Small intestine (tissue), 7 donors: ENCODE data around the gene ACTR10. TPM values are rescaled to one million over a fixed set of nuclear protein-coding genes. Genes with fewer than 3 reads are reported as not detected.

Experiments used
- DNase-seq, 2 donors: peaks; one replicate each; pipeline versions ENCODE4 v3.0.0 to v3.0.0-alpha.2; 2013
- FAIRE-seq: peaks from 2 replicates; lab custom pipeline; 2012; peaks lifted over from hg19 to GRCh38; lab: Jason Lieb, UNC
- H3K27ac ChIP-seq, 3 donors: one replicate each; pipeline ENCODE4 v1.5.1; 2013; ENCODE audit warnings: low read length in 2 of 3, mild to moderate bottlenecking in 2 of 3, control low read depth in 1 of 3, inconsistent platforms in 1 of 3, low read depth in 1 of 3, moderate library complexity in 1 of 3
- H3K27me3 ChIP-seq, 3 donors: one replicate each; pipeline ENCODE4 v1.6.1; 2013; ENCODE audit warnings: low read length in 3 of 3, inconsistent platforms in 1 of 3; ENCODE audit not compliant: control insufficient read depth in 3 of 3, insufficient read depth in 3 of 3
- H3K36me3 ChIP-seq, 3 donors: one replicate each; pipeline ENCODE4 v1.6.1; 2013; ENCODE audit warnings: low read length in 3 of 3, inconsistent platforms in 1 of 3, low read depth in 1 of 3, mild to moderate bottlenecking in 1 of 3, moderate library complexity in 1 of 3; ENCODE audit not compliant: control insufficient read depth in 3 of 3, insufficient read depth in 2 of 3
- H3K4me1 ChIP-seq, 3 donors: one replicate each; pipeline ENCODE4 v1.6.1; 2013; ENCODE audit warnings: low read length in 2 of 3, inconsistent platforms in 1 of 3, low read depth in 1 of 3, mild to moderate bottlenecking in 1 of 3, moderate library complexity in 1 of 3; ENCODE audit not compliant: control insufficient read depth in 3 of 3, insufficient read depth in 2 of 3
- H3K4me3 ChIP-seq, 3 donors: one replicate each; pipeline ENCODE4 v1.5.1; 2013; ENCODE audit warnings: low read length in 3 of 3, control low read depth in 1 of 3, inconsistent platforms in 1 of 3, low read depth in 1 of 3, mild to moderate bottlenecking in 1 of 3, moderate library complexity in 1 of 3
- H3K9me3 ChIP-seq, 2 donors: one replicate each; pipeline ENCODE4 v1.6.1; 2013; ENCODE audit warnings: low read depth in 1 of 2, low read length in 1 of 2; ENCODE audit not compliant: control insufficient read depth in 2 of 2, insufficient read depth in 1 of 2
- WGBS, 3 donors: extraction: QIAGEN DNeasy Blood & Tissue Kit; methylation state at CpG; one replicate each; pipeline ENCODE4 v1.1.7; 2013; 5-methylcytosine and 5-hydroxymethylcytosine counted together
- polyA plus RNA-seq, 4 donors: library from polyadenylated mRNA; stranded (reverse) in 3 of 4; unstranded in 1 of 4; fragments of 200-250 nt in 3 of 4; fragments of 120-200 nt in 1 of 4; gene quantifications; one replicate each; pipeline versions ENCODE4 v1.2.1 to v1.2.3, GENCODE V29; 2013
- donor health status: healthy with polysubstance abuse.
- donor health status: control.
- donor health status: control.
- donor health status: Bipolar disorder and iron deficiency.
- donor health status: healthy.

Gene ACTR10
- polyA plus RNA-seq, 4 donors: 48.5 to 74.0 (median 58.4) TPM

DNA sequence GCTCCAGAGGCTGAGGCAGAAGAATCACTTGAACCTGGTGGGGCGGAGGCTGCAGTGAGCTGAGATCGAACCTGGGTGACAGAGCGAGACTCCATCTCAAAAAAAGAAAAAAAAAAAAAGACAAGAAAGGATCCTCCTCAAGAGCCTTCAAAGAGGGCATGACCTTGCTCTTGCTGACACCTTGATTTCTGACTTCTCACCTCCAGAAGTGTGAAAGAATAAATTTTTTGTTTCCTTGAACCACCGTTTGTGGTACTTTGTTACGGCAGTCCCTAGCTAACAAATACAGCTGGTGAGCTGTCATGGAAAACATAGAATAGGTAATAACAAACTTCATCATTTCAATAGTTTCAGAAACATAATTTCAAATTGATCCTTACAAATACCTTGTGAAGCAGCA lies 1.9 kb upstream of the ACTR10 start:
- FAIRE-seq: no peak

DNA sequence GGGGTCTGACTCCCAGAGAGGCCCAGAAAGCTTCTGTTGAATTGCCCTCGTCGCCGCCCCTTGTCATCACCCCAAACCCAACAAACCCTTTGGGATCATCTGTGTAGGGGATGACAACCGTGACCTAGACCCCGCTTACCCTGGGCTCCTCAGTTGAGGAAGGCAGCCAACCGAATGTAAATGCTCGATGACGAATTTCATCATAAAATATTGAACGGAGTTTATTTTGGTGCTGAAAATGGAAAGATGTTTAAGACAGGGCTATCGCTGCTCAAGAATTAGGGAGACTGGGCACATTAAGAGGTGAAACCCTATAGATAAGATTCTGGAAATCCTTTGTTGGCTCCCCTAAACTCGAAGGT lies 512 bp downstream of the ACTR10 start:
- no peaks in the 10 kb centered on the region for H3K27me3 ChIP-seq
- FAIRE-seq: no peak
- WGBS, 3 donors: 0 to 1% (median 0%) methylated on average over 11 of the region's 11 CpGs
- H3K36me3 ChIP-seq: peaks cover 0 to 15% (median 0%) of the 10 kb centered on the region in 3 donors
- DNase-seq: no peak
- H3K27ac ChIP-seq: peak overlapping the region; percentile 94 to 99 (median 95)
- peaks cover 0 to 6% (median 3%) of the 10 kb centered on the region in 3 donors for H3K4me1 ChIP-seq
- H3K4me3 ChIP-seq: peak overlapping the region; percentile 80 to 87 (median 86)
- H3K9me3 ChIP-seq: no peaks in the 10 kb centered on the region

More for the DNA sequence above, 1.9 kb upstream of the ACTR10 start:
- Histone ChIP-seq H3K4me3 (no peak overlapping the region), H3K36me3 (peaks cover 0 to 3% (median 0%) of the 10 kb centered on the region in 3 donors), H3K27ac (no peak overlapping the region), H3K4me1 (peaks cover 1 to 6% (median 3%) of the 10 kb centered on the region in 3 donors), H3K9me3 (no peaks in the 10 kb centered on the region), H3K27me3 (no peaks in the 10 kb centered on the region)
- WGBS, 3 donors: 80 to 93% (median 84%) methylated on average over 5 of the region's 5 CpGs
- DNase-seq: no peak

DNA sequence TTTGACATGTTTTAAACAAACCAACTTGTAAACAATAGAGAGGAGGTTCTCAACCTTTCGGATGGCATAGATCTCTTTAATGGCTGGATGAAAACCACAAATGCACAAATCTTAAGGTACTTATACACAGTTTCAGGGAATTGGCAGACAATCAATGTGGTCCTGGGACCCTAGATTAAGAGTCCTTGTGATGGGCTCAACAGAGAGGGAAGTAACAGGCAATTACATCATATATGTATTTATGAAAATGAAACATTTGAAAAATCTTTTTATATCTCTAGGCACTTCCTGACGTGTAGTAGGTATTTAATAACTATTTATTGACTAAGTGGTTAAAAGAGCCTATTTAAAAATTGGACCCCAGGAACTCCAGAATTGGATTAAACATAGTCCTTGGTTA lies 897 bp downstream of the ACTR10 start:
- Histone ChIP-seq H3K9me3 (no peaks in the 10 kb centered on the region), H3K4me3 (peak overlapping the region; percentile 80 to 87 (median 86)), H3K27ac (peak overlapping the region in 2 of 3 donors; percentile 94 to 99), H3K4me1 (peaks cover 0 to 6% (median 3%) of the 10 kb centered on the region in 3 donors), H3K27me3 (no peaks in the 10 kb centered on the region), H3K36me3 (peaks cover 0 to 19% (median 0%) of the 10 kb centered on the region in 3 donors)
- WGBS, 3 donors: 0 to 1% (median 0%) methylated on average over 2 of the region's 2 CpGs
- FAIRE-seq (no peak), DNase-seq (peak in 1 of 2 donors; percentile 2)

DNA sequence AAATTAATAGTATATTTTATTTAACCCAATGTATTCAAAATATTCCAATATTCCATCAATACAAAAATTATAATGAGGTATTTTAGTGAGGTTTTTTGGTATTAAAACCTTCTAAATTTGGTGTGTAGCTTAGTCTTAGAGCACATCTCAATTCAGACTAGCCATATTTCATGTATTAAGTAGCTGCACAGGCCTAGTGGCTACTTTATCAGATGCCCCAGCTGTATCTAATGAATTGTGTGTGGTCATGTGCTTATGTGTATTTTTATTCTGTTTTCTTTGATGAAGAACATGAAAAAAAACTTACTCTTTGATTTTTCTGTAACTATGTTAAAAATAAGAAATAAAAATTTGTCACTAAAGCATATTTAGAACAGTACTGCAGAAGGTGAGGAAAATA lies 13.2 kb downstream of the ACTR10 start:
- H3K4me3 ChIP-seq: no peak overlapping the region
- no peaks in the 10 kb centered on the region for H3K9me3 ChIP-seq
- H3K36me3 ChIP-seq: peaks cover 6 to 26% (median 10%) of the 10 kb centered on the region in 3 donors
- H3K27me3 ChIP-seq: no peaks in the 10 kb centered on the region
- no peaks in the 10 kb centered on the region for H3K4me1 ChIP-seq
- H3K27ac ChIP-seq: no peak overlapping the region
- DNase-seq (no peak), FAIRE-seq (no peak)

DNA sequence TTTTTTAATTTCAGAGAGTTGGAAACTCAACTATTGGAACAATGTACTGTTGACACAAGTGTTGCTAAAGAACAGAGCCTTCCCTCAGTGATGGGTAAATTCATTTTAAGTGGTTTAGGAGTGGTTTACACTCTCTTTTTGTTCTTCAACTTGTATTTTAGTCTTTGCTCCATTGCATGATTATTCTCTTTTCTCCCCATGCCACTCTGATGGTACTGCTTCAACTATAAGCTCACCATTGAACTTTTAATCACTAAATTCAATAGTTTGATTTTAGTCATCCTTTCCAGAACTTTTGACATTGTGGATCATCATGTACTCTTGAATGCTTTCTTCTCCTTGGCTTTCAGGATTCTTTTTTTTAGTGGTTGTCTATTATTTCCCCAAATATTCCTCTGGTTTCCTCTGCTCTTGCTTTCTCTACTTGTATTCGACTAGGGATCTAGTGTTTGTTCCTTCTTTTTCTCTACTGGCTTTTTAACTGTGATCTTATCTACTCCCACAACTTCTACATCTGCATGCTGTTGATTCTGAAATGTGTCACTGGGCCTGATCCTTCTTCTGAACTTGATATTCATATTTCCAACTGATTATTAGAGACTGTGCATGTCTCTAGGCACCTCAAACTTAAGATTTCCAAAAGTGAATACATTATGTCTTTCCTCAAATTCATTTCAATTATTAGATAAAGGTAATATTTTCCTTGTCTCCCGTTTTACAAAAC lies 15.4 kb downstream of the ACTR10 start:
- no peak for FAIRE-seq
- Histone ChIP-seq H3K4me3 (no peak overlapping the region), H3K4me1 (no peaks in the 10 kb centered on the region), H3K36me3 (peaks cover 6 to 24% (median 9%) of the 10 kb centered on the region in 3 donors), H3K27me3 (no peaks in the 10 kb centered on the region), H3K27ac (no peak overlapping the region), H3K9me3 (no peaks in the 10 kb centered on the region)
- WGBS, 3 donors: 87 to 97% (median 92%) methylated on average over 2 of the region's 2 CpGs
- no peak for DNase-seq

DNA sequence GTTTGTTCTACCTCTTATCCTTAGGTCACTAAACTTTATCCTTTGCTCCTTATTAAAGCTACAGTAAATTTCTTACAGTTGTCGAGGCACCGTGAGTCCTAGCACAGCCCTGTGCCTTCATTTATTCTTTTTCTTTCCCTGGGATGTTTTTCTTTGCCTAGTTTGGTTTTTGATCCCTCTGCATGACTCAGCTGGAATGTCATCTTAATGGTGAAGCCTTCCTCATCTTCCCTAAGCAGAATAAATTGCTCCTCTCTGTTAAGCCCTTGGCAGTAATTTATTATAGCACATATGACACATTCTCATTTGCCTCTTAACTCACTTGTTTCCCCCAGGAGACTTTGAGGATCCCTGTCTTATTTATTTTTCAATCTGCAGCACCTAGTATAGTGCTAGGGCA lies 16.6 kb downstream of the ACTR10 start:
- Histone ChIP-seq H3K36me3 (peaks cover 3 to 28% (median 9%) of the 10 kb centered on the region in 3 donors), H3K27ac (no peak overlapping the region), H3K27me3 (no peaks in the 10 kb centered on the region), H3K9me3 (no peaks in the 10 kb centered on the region), H3K4me1 (no peaks in the 10 kb centered on the region), H3K4me3 (no peak overlapping the region)
- WGBS, 3 donors: 82 to 90% (median 86%) methylated on average over 2 of the region's 2 CpGs
- DNase-seq: no peak
- no peak for FAIRE-seq

DNA sequence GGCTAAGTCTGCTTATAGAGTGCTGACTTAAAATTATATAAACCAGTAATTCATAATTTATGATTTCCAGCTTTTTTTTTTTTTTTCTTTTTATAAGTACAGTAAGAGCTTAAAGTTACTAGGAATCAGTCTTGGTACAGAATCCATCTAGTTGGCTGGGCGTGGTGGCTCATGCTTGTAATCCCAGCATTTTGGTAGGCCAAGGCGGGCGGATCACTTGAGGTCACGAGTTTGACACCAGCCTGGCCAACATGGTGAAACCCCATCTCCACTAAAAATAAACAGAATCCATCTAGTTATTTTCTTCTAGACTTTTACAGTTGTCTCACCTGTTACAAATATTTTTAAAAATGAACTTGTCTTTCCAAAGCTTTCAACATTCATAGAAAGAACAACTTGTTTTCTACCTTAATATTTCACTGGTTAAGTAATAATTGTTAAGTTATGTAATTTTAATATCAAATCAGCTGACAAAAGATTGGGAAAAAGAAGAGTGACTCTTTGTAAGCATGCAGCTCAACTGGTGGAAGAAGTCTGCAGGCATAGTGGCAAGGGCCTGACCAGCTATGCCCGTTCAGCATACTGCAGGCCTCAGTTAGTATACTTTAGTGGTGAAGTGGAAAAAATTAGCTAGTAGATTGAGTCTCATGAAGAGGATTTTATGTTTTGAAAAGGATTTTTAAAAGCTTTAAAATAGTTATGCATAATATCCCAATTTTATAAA lies 27.3 kb downstream of the ACTR10 start:
- Histone ChIP-seq H3K4me3 (no peak overlapping the region), H3K9me3 (no peaks in the 10 kb centered on the region), H3K36me3 (peaks cover 0 to 37% (median 2%) of the 10 kb centered on the region in 3 donors), H3K4me1 (no peaks in the 10 kb centered on the region), H3K27ac (no peak overlapping the region), H3K27me3 (no peaks in the 10 kb centered on the region)
- no peak for FAIRE-seq
- no peak for DNase-seq
- WGBS, 3 donors: 96 to 98% (median 97%) methylated on average over 5 of the region's 5 CpGs

DNA sequence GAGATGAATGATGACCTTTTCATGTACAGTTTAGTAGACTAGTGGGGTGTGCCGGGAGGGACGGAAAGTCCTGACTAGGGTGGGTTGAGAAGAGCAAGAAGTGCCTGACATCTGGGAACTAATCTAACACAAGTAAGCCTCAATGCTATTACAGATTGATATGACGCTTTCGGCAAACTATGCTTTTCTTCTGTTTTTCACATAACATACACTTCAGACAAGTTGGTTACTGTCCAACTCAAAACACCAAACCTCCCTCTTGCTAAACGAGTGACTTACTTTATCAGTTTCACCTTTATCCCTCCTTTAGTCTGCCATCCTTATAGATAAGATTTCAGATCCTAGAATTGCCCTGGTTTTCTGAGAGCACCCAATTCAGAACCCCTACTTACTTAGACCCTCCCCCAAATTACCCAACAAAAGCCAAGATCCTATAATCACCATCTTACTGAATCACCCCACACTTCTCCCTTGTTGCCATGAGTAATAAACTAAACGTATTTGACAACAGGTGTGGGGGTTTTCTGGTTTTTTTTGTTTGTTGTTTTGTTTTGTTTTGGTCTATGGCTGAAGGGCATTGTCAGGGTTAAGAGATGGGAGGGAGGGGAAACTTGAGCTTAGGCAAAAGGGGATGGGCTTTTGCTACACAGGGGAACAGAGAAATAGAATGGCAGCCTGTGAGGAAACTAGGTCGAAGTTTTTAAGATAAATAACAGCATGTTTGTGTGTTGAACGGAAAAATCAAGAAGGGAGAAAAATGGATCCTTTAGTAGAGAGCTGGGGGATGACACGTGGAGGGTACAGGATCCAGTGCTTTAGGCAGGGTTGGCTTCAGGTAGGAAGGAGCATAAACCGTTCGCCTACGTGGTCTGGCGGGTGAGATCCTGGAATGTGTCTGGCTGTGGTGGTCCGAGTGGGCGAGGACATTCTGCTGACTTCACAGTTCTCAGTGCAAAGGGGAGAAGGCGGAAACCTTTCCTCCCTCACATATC lies 38.6 kb downstream of the ACTR10 start:
- WGBS, 3 donors: 28 to 38% (median 33%) methylated on average over 16 of the region's 16 CpGs
- DNase-seq: peak in 1 of 2 donors; percentile 40
- no peak for FAIRE-seq
- Histone ChIP-seq H3K4me3 (peak overlapping the region in 2 of 3 donors; percentile 56 to 71), H3K4me1 (peaks cover 0 to 7% (median 0%) of the 10 kb centered on the region in 3 donors), H3K9me3 (no peaks in the 10 kb centered on the region), H3K36me3 (no peaks in the 10 kb centered on the region), H3K27me3 (no peaks in the 10 kb centered on the region), H3K27ac (peak overlapping the region in 2 of 3 donors; percentile 42 to 53)
